GM19455 (cell line): ENCODE measurements around the gene DNAJA4.

Experiments
- ATAC-seq: cut with Tn5 transposase; IDR thresholded peaks from one replicate; pipeline ENCODE4 v1.9.1; 2021; ENCODE audit not compliant: unreplicated experiment

DNAJA4 gene

GRCh38 chr15:78264304-78265136 is at the start of gene DNAJA4:
DNAJA4 (plus strand) TSS chr15:78264562; CDS start chr15:78264764, 202 bp downstream.
- no peak for ATAC-seq

DNA sequence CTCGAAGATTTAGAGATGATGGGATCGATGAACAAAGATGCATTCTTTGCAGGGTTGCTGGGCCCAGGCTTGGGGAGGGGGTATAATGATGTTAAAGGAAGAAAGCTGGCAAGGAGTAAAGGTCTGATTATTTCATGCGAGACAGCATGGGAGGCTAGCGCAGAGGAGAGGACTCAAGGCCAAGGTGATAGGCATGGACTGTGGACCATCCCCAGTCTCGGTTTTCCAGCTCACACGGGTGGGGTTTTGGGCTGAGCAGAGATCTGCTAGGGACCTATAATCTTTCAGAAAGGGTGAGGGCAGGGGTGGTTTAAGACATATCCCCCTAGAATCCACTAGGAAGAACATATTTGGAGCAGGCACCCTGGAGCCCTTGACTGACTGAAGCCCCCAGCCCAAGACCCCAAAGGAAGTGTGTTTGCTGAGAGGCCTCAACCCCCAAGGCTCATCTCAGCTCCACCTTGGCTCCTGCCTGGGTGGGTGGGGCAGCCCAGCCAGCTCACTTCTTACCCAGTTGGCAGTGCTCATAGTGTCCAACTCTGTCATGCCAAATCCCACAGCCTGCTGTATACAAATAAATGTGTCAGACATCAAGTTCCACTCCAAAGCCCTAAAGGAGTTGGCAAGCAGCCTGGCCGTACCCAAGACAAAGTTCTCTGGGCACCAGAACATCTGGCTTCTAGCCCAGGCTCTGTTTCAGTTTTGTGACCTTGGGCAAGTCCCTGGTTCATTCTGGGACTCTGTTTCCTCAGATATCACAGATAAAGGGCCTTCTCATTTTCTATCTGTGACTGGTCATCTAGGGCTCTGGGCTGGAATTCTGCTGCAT is 47.9 kb upstream of the DNAJA4 start:
- ATAC-seq, result no peak

DNA sequence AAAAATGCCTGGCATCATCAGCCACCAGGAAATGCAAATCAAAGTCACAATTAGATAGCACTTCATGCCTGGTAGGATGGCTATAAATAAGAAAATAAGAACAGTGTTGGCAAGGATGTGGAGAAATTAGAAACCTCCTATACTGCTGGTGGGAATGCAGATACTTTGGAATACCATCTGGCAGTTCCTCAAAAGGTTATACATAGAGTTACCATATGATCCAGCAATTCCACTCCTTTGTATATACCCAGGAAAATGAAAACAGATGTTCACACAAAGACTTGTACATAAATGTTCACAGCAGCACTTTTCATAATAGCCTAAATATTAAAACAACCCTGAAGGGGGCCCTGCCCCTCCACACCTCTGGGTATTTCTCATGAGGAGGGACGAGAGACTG is 43.6 kb upstream of the DNAJA4 start:
- ATAC-seq, result no peak

DNA sequence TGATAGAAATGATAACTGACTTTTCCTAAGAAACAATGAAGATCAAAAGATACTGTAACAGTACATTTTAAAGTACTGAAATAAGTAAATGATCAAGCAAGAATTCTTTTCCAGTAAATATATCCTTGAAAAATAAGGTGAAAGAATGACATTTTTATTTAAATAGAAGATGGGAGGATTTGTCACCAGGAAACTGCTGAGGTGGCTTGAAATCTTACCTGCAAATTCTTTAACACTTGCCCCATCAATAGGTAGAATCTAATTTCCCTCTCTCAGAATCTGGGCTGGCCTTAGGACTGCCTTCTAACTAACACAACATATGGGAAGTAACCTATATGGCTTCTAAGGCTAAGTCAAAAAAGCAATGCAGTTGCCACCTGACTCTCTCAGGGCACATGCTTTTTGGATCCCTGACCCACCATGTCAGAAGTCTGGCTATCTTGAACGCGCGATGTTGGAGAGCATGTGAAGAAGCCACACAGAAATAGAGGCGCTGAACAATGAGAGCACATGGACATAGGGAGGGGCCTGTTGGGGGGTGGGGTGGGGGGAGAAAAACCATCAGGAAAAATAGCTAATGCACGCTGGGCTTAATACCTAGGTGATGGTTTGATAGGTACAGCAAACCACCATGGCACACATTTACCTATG is 41.5 kb upstream of the DNAJA4 start:
- ATAC-seq, result no peak

- ATAC-seq, result no peak
Measured at GRCh38 chr15:78223396-78224022, 40.9 kb upstream of the DNAJA4 start.

GRCh38 chr15:78224023-78224411 is 40.3 kb upstream of the DNAJA4 start:
- no peak for ATAC-seq

DNA sequence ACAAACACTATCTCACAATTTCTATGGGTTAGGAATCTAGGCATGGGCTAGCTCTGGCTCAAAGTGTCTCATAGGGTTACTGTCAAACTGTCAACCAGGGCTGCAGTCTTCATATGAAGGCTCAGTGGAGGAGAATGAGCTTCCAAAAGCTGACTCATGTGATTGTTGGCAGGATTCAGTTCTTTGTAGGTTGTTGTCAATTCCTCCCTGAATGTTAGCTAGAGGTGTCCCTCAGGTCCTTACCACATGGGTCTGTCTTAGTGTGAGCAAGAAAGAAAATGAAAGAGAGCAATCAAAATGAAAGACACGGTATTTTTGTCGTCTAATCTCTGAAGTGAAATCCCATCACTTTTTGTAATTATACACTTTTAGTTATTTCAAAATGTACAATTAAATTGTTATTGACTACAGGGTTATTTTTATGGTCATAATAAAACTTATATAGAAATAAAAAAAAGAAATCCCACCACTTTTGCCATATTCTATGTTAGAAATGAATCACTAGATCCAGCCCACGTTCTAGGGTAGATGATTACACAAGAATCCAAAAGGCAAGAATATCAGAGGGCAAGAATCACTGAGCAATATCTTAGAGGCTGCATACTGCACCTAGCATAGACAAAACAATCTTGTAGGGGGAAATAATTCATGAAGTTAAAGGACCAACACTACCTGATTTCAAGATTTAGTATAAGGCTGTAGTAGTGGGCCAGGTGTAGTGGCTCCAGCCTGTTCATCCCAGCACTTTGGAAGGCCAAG is 38.4 kb upstream of the DNAJA4 start:
- no peak for ATAC-seq

- ATAC-seq, result no peak
Measured at GRCh38 chr15:78228356-78228996, 35.9 kb upstream of the DNAJA4 start.

DNA sequence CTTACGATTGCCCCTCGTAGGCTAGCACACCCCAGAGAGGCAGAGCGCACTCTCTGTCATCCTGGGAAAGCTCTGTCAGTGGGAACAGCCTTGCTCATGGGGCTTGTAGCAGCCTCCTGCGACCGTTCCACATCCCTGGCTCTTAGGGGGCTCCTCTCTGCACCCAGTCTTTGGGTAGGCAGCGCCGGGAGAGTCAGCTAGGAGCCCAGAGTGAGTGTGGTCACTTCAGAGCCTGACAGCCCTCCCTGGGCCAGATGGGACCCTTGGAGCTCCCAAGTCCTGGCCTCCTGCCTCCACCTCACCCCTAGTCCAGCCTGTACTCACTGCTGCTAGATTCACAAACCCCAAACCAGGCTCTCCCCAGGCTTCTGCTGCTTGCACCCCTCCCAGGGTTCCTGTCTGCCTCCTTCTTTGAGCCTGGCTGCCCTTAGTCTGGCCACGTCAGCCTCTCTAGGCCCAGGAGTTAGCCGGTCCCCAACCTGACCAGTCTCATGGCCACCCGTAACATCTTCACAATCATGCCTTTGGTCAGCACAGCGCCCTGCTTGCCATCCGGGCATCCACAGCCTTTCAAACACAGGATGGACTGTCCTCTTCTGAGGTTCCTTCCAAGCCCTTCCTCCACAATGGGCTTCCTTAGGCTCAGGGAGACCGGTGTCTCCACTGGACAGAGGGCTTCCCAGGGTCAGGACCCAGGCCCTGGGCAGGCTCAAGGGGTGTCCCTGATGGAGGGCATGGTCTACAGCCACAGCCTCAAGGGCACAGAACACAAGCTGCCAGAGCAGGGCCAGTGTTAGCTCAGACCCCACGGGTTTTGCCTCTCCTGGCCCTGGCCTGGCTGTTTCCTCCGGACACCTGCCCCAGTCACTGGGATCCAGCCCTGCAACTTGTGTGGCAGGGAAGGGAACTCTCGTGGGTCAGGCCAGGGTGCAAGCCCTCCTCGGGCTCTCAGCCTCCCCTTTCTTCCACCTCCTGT is 34.6 kb upstream of the DNAJA4 start:
- no peak for ATAC-seq

GRCh38 chr15:78232951-78233350 is 31.4 kb upstream of the DNAJA4 start:
- no peak for ATAC-seq

DNA sequence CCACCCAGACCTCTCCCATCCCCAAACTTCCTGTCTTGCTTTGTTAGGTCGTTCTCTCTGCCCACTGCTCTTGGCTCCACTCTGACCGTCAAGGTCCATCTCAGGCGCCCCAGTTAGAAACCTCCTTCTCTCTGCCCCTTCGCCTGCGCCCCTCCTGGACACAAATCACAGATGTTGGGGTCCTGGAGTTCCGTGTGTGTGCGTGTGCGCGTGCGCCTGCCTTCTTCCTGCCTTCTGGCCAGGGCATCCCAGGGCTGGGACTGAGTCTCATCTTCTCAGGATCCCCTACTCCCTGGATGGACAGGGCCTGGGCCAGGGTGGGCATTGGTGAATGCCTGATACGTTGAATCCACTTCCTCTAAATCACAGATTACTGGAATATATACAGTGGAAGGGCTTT is 30.9 kb upstream of the DNAJA4 start:
- ATAC-seq, result no peak

- no peak for ATAC-seq
Measured at GRCh38 chr15:78234515-78235040, 29.8 kb upstream of the DNAJA4 start, which contains the start of gene ACSBG1. ACSBG1 (minus strand) TSS chr15:78234565; CDS start chr15:78234501, 64 bp downstream.

DNA sequence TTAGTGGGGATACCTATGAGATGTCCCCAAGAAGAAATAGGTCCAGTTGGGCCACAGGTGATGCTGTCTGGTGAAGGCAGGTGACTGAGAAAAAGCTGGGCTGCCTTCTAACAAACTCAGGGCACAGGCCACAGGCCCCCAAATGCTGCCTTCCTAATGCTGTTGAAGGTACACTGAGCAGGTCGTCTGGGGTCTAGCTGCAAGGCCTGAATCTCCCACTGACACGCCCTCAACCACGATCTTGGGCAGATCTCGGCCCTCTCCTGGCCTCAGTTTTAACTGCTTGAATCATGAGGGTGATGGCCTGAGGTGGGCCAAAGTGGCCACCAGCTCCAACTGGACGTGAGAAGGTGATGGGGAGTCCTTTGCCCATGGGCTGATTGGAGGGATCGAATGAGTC is 27.9 kb upstream of the DNAJA4 start:
- no peak for ATAC-seq

DNA sequence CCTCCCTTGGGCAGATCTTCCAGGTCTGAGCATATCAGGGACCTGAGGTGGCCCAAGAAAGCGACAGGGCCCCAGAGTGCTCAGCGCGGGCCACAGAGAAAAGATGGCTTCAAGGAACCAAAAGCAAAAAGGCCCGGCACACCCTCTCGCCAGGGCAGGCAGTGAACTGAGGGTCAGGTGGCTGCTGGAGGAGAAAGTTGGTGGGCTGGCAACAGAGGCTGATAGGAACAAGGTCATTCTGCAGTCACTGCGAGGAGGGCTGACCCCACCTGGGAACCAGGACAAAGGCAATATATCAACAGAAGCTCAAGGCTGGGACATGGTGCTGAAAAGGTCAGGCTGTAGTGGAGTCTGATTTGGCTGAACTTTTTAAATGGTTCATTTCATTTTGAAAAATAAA is 27.2 kb upstream of the DNAJA4 start:
- ATAC-seq, result no peak

DNA sequence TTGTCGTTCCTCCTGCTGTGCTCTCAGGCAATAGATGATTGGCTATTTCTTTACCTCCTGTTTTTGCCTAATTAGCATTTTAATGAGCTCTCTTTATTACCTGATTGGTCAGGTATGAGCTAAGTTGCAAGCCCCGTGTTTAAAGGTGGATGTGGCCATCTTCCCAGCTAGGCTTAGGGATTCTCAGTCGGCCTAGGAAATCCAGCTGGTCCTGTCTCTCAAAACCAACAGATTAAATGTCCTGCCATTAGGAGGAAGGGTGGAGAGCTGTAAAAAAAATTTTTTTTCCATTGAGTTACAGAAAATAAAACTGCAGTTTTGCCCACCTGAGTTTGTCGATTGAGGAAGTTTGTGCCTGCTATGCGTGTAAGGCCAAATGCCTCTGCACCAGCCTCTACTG is 24.6 kb upstream of the DNAJA4 start:
- no peak for ATAC-seq

GRCh38 chr15:78241017-78241416 is 23.3 kb upstream of the DNAJA4 start:
- ATAC-seq, result no peak

- ATAC-seq, result no peak
Measured at GRCh38 chr15:78242128-78242527, 22.2 kb upstream of the DNAJA4 start.

DNA sequence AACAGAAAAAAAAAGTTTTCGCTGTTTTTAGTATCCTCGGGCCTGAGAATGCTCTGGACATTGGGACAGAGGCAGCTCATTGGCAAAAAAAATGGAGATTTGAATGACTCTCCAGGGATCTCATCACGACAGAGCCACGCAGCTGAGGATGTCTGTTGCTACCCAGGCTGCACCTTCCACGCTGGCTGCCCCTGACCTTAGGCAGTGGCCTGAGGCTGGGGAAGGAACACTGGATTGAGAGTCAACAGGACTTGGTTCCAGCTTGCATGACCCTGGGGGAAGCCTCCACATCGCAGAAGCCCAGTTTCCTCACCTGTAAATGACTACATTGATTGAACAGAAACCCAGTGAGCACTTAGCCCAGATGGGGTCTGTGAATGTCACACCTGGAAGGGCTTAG is 21.3 kb upstream of the DNAJA4 start:
- no peak for ATAC-seq
